ENCODE measurements around the gene PRUNE2. TPM values are rescaled to one million over a fixed set of nuclear protein-coding genes. Genes with fewer than 3 reads are reported as not detected.

Gene PRUNE2
- total and polyA plus RNA-seq, 4 donors: 3.8 to 18.1 (median 7.8) TPM

GRCh38 chr9:76615177-76615603, 290.7 kb downstream of the PRUNE2 start:
- Histone ChIP-seq H3K9me3 (ENCODE audit: control insufficient read depth in 4 of 4, insufficient read depth in 3 of 4, low read length in 3 of 4) (no peaks in the 10 kb centered on the region), H3K4me1 (ENCODE audit: control insufficient read depth in 5 of 5, insufficient read depth in 5 of 5, low read length in 5 of 5) (peaks cover 0 to 35% (median 7%) of the 10 kb centered on the region in 5 donors), H3K27ac (ENCODE audit: low read depth in 1 of 2, low read length in 1 of 2) (peak overlapping the region in 1 of 2 donors; percentile 73), H3K36me3 (ENCODE audit: control insufficient read depth in 4 of 4, insufficient read depth in 4 of 4, low read length in 4 of 4) (no peaks in the 10 kb centered on the region), H3K9ac (ENCODE audit: insufficient read depth in 1 of 2, low read length in 2 of 2) (peak overlapping the region in 1 of 2 donors; percentile 71), H3K27me3 (ENCODE audit: control insufficient read depth in 3 of 3, insufficient read depth in 3 of 3, low read length in 2 of 3) (no peaks in the 10 kb centered on the region), H3K4me3 (no peak overlapping the region)
- no peak for TF ChIP-seq CTCF (IDR thresholded peaks at IDR 0.05; ENCODE audit: control extremely low read depth, extremely low read depth)
- no peak for ATAC-seq (ENCODE audit: insufficient read depth, low FRiP score)
- DNase-seq: peak; percentile 41 to 71 (median 64)
- 15 to 38% methylated on average over 8 of the region's 8 CpGs for WGBS, 2 donors

- Histone ChIP-seq H3K36me3 (ENCODE audit: control insufficient read depth in 4 of 4, insufficient read depth in 4 of 4, low read length in 4 of 4) (no peaks in the 10 kb centered on the region), H3K9me3 (ENCODE audit: control insufficient read depth in 4 of 4, insufficient read depth in 3 of 4, low read length in 3 of 4) (no peaks in the 10 kb centered on the region), H3K9ac (ENCODE audit: insufficient read depth in 1 of 2, low read length in 2 of 2) (no peak overlapping the region), H3K27ac (ENCODE audit: low read depth in 1 of 2, low read length in 1 of 2) (no peak overlapping the region), H3K4me1 (ENCODE audit: control insufficient read depth in 5 of 5, insufficient read depth in 5 of 5, low read length in 5 of 5) (peaks cover 0 to 36% (median 7%) of the 10 kb centered on the region in 5 donors), H3K4me3 (no peak overlapping the region), H3K27me3 (ENCODE audit: control insufficient read depth in 3 of 3, insufficient read depth in 3 of 3, low read length in 2 of 3) (no peaks in the 10 kb centered on the region)
- WGBS, 2 donors: 91 to 97% methylated on average over 4 of the region's 4 CpGs
- TF ChIP-seq CTCF (IDR thresholded peaks at IDR 0.05; ENCODE audit: control extremely low read depth, extremely low read depth): no peak
- DNase-seq: no peak
- ATAC-seq (ENCODE audit: insufficient read depth, low FRiP score): no peak
Measured at GRCh38 chr9:76613974-76614373, 291.9 kb downstream of the PRUNE2 start.

DNA sequence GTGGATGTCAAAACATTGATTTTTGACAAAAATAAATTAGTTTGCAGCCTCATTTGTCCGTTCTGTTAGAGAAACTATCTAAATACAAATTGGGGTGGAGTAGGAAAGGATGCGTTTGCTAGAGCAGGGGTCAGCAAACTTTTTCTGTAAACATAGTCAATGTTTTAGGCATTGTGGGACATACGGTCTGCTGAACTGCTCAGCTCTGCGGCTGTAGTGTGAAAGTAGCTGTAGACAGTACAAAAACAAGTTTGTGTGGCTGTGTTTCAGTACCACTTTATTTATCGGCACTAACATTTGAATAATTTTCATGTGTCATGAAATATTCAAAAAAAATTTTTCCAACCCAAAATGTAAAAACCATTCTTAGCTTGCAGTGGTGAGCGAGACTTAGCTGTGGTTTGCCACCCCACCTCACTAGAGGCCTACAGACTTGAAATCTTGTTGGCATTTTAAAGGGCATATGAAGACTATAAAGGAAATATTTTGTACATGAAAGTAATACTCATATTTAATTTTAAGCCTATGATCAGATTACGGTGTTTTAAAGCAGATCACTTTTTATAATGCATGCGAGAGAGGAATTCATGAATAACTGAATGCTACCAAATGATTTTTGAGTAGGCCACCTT, 292.6 kb downstream of the PRUNE2 start:
- Histone ChIP-seq H3K9ac (ENCODE audit: insufficient read depth in 1 of 2, low read length in 2 of 2) (no peak overlapping the region), H3K36me3 (ENCODE audit: control insufficient read depth in 4 of 4, insufficient read depth in 4 of 4, low read length in 4 of 4) (no peaks in the 10 kb centered on the region), H3K4me1 (ENCODE audit: control insufficient read depth in 5 of 5, insufficient read depth in 5 of 5, low read length in 5 of 5) (peaks cover 0 to 32% (median 7%) of the 10 kb centered on the region in 5 donors), H3K4me3 (no peak overlapping the region), H3K9me3 (ENCODE audit: control insufficient read depth in 4 of 4, insufficient read depth in 3 of 4, low read length in 3 of 4) (no peaks in the 10 kb centered on the region), H3K27me3 (ENCODE audit: control insufficient read depth in 3 of 3, insufficient read depth in 3 of 3, low read length in 2 of 3) (no peaks in the 10 kb centered on the region), H3K27ac (ENCODE audit: low read depth in 1 of 2, low read length in 1 of 2) (no peak overlapping the region)
- TF ChIP-seq CTCF (IDR thresholded peaks at IDR 0.05; ENCODE audit: control extremely low read depth, extremely low read depth): no peak
- DNase-seq (no peak), ATAC-seq (ENCODE audit: insufficient read depth, low FRiP score) (no peak)
- WGBS, 2 donors: 87 to 92% methylated on average over 8 of the region's 8 CpGs

DNA sequence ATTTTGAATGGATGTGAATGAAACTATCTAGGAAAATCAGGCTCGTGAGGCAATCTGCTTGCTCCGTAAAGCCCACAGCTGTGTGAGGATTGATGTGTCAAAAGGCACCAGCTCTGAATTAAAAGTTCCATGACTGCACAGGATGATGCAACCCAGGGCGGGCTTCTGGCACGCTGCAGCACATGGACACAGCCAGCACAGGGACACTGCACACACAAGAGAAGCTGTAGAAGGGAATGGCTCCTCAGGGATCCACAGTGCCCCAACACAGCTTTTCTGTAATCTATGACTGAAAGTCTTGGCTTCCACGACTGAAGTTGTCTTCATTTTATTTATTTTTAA, 295.9 kb downstream of the PRUNE2 start:
- DNase-seq (peak; percentile 71 to 93 (median 85)), ATAC-seq (ENCODE audit: insufficient read depth, low FRiP score) (no peak)
- no peak for TF ChIP-seq CTCF (IDR thresholded peaks at IDR 0.05; ENCODE audit: control extremely low read depth, extremely low read depth)
- Histone ChIP-seq H3K4me3 (no peak overlapping the region), H3K36me3 (ENCODE audit: control insufficient read depth in 4 of 4, insufficient read depth in 4 of 4, low read length in 4 of 4) (no peaks in the 10 kb centered on the region), H3K27me3 (ENCODE audit: control insufficient read depth in 3 of 3, insufficient read depth in 3 of 3, low read length in 2 of 3) (no peaks in the 10 kb centered on the region), H3K27ac (ENCODE audit: low read depth in 1 of 2, low read length in 1 of 2) (no peak overlapping the region), H3K4me1 (ENCODE audit: control insufficient read depth in 5 of 5, insufficient read depth in 5 of 5, low read length in 5 of 5) (peaks cover 0 to 22% (median 7%) of the 10 kb centered on the region in 5 donors), H3K9me3 (ENCODE audit: control insufficient read depth in 4 of 4, insufficient read depth in 3 of 4, low read length in 3 of 4) (no peaks in the 10 kb centered on the region), H3K9ac (ENCODE audit: insufficient read depth in 1 of 2, low read length in 2 of 2) (no peak overlapping the region)
- 44 to 58% methylated on average over 5 of the region's 5 CpGs for WGBS, 2 donors
